ENCODE data around the gene FUBP3.

Gene FUBP3

GRCh38 chr9:130633336-130634190, 54.2 kb downstream of the FUBP3 start:
- no peak for DNase-seq (ENCODE audit: low read depth)
- TF ChIP-seq CTCF (IDR thresholded peaks at IDR 0.05; ENCODE audit: insufficient read depth, low read depth, low read length, missing control alignments): no peak
- no peak overlapping the region for H3K4me3 ChIP-seq (ENCODE audit: low read length)

- no peak for TF ChIP-seq CTCF (IDR thresholded peaks at IDR 0.05; ENCODE audit: insufficient read depth, low read depth, low read length, missing control alignments)
- H3K4me3 ChIP-seq (ENCODE audit: low read length): no peak overlapping the region
- no peak for DNase-seq (ENCODE audit: low read depth)
These were observed 54.9 kb downstream of the FUBP3 start for GRCh38 chr9:130634191-130634768.

GRCh38 chr9:130634801-130635200, 55.4 kb downstream of the FUBP3 start:
- no peak for TF ChIP-seq CTCF (IDR thresholded peaks at IDR 0.05; ENCODE audit: insufficient read depth, low read depth, low read length, missing control alignments)
- no peak overlapping the region for H3K4me3 ChIP-seq (ENCODE audit: low read length)
- no peak for DNase-seq (ENCODE audit: low read depth)

- no peak overlapping the region for H3K4me3 ChIP-seq (ENCODE audit: low read length)
- no peak for TF ChIP-seq CTCF (IDR thresholded peaks at IDR 0.05; ENCODE audit: insufficient read depth, low read depth, low read length, missing control alignments)
- DNase-seq (ENCODE audit: low read depth): no peak
These were observed 55.9 kb downstream of the FUBP3 start for GRCh38 chr9:130635306-130635705.

GRCh38 chr9:130635721-130636647, 56.6 kb downstream of the FUBP3 start:
- no peak overlapping the region for H3K4me3 ChIP-seq (ENCODE audit: low read length)
- DNase-seq (ENCODE audit: low read depth): no peak
- no peak for TF ChIP-seq CTCF (IDR thresholded peaks at IDR 0.05; ENCODE audit: insufficient read depth, low read depth, low read length, missing control alignments)

GRCh38 chr9:130636648-130637020, 57.3 kb downstream of the FUBP3 start:
- no peak for DNase-seq (ENCODE audit: low read depth)
- H3K4me3 ChIP-seq (ENCODE audit: low read length): no peak overlapping the region
- TF ChIP-seq CTCF (IDR thresholded peaks at IDR 0.05; ENCODE audit: insufficient read depth, low read depth, low read length, missing control alignments): no peak

All from epithelial cell of esophagus (primary cell).